ENCODE measurements around the gene ACAD11.

The ACAD11 gene

GRCh38 chr3:132598181-132598580 lies 61.4 kb downstream of the ACAD11 start:
- H3K4me3 Mint-ChIP-seq = no peak overlapping the region
- H3K9me3 Mint-ChIP-seq (ENCODE audit: low read depth) = no peaks in the 10 kb centered on the region
- peaks cover 23% of the 10 kb centered on the region for H3K36me3 Mint-ChIP-seq
- H3K27me3 Mint-ChIP-seq = no peaks in the 10 kb centered on the region
- H3K27ac Mint-ChIP-seq = no peak overlapping the region
- H3K4me1 Mint-ChIP-seq (ENCODE audit: low read depth) = no peaks in the 10 kb centered on the region

GRCh38 chr3:132597660-132598059 lies 61.9 kb downstream of the ACAD11 start:
- no peaks in the 10 kb centered on the region for H3K27me3 Mint-ChIP-seq
- H3K9me3 Mint-ChIP-seq (ENCODE audit: low read depth) = no peaks in the 10 kb centered on the region
- H3K36me3 Mint-ChIP-seq = peaks cover 22% of the 10 kb centered on the region
- H3K4me1 Mint-ChIP-seq (ENCODE audit: low read depth) = no peaks in the 10 kb centered on the region
- no peak overlapping the region for H3K27ac Mint-ChIP-seq
- H3K4me3 Mint-ChIP-seq = no peak overlapping the region

GRCh38 chr3:132596816-132597433 lies 62.7 kb downstream of the ACAD11 start, which contains the start of gene ACKR4:
ACKR4 (plus strand) TSS chr3:132597270; CDS start chr3:132600398, 3,128 bp downstream.
- Mint-ChIP-seq H3K9me3 (ENCODE audit: low read depth) (no peaks in the 10 kb centered on the region), H3K27ac (no peak within 1 kb of the TSS), H3K27me3 (no peaks in the 10 kb centered on the region), H3K4me1 (ENCODE audit: low read depth) (no peaks in the 10 kb centered on the region), H3K36me3 (peaks cover 20% of the 10 kb centered on the region), H3K4me3 (no peak within 1 kb of the TSS)

- no peaks in the 10 kb centered on the region for H3K27me3 Mint-ChIP-seq
- peaks cover 20% of the 10 kb centered on the region for H3K36me3 Mint-ChIP-seq
- H3K4me3 Mint-ChIP-seq = no peak overlapping the region
- no peaks in the 10 kb centered on the region for H3K4me1 Mint-ChIP-seq (ENCODE audit: low read depth)
- H3K9me3 Mint-ChIP-seq (ENCODE audit: low read depth) = no peaks in the 10 kb centered on the region
- no peak overlapping the region for H3K27ac Mint-ChIP-seq
These were observed 63.3 kb downstream of the ACAD11 start for GRCh38 chr3:132596326-132596725.

GRCh38 chr3:132595014-132595413 lies 64.6 kb downstream of the ACAD11 start:
- peaks cover 29% of the 10 kb centered on the region for H3K36me3 Mint-ChIP-seq
- H3K27ac Mint-ChIP-seq = no peak overlapping the region
- no peaks in the 10 kb centered on the region for H3K27me3 Mint-ChIP-seq
- H3K4me3 Mint-ChIP-seq = no peak overlapping the region
- H3K9me3 Mint-ChIP-seq (ENCODE audit: low read depth) = no peaks in the 10 kb centered on the region
- H3K4me1 Mint-ChIP-seq (ENCODE audit: low read depth) = no peaks in the 10 kb centered on the region

GRCh38 chr3:132594498-132594897 lies 65.1 kb downstream of the ACAD11 start:
- Mint-ChIP-seq H3K4me1 (ENCODE audit: low read depth) (no peaks in the 10 kb centered on the region), H3K9me3 (ENCODE audit: low read depth) (no peaks in the 10 kb centered on the region), H3K4me3 (no peak overlapping the region), H3K27me3 (no peaks in the 10 kb centered on the region), H3K27ac (no peak overlapping the region), H3K36me3 (peaks cover 30% of the 10 kb centered on the region)

- H3K27me3 Mint-ChIP-seq = no peaks in the 10 kb centered on the region
- H3K27ac Mint-ChIP-seq = no peak overlapping the region
- H3K4me3 Mint-ChIP-seq = no peak overlapping the region
- H3K4me1 Mint-ChIP-seq (ENCODE audit: low read depth) = no peaks in the 10 kb centered on the region
- H3K9me3 Mint-ChIP-seq (ENCODE audit: low read depth) = no peaks in the 10 kb centered on the region
- peaks cover 34% of the 10 kb centered on the region for H3K36me3 Mint-ChIP-seq
These were observed 65.7 kb downstream of the ACAD11 start for GRCh38 chr3:132593947-132594323.

- Mint-ChIP-seq H3K4me1 (ENCODE audit: low read depth) (no peaks in the 10 kb centered on the region), H3K9me3 (ENCODE audit: low read depth) (no peaks in the 10 kb centered on the region), H3K27me3 (no peaks in the 10 kb centered on the region), H3K27ac (no peak overlapping the region), H3K4me3 (no peak overlapping the region), H3K36me3 (peaks cover 30% of the 10 kb centered on the region)
These were observed 66.2 kb downstream of the ACAD11 start for GRCh38 chr3:132593241-132593946.

- Mint-ChIP-seq H3K27me3 (no peaks in the 10 kb centered on the region), H3K36me3 (peaks cover 33% of the 10 kb centered on the region), H3K9me3 (ENCODE audit: low read depth) (peaks cover 3% of the 10 kb centered on the region), H3K4me1 (ENCODE audit: low read depth) (no peaks in the 10 kb centered on the region), H3K27ac (no peak overlapping the region), H3K4me3 (no peak overlapping the region)
These were observed 67.4 kb downstream of the ACAD11 start for GRCh38 chr3:132592216-132592615.

- H3K36me3 Mint-ChIP-seq = peaks cover 24% of the 10 kb centered on the region
These were observed 72.2 kb downstream of the ACAD11 start for GRCh38 chr3:132587401-132587800.

GRCh38 chr3:132573797-132574211 lies 85.8 kb downstream of the ACAD11 start:
- Mint-ChIP-seq H3K4me3 (no peak overlapping the region), H3K4me1 (ENCODE audit: low read depth) (peaks cover 10% of the 10 kb centered on the region), H3K36me3 (peaks cover 30% of the 10 kb centered on the region), H3K27me3 (no peaks in the 10 kb centered on the region), H3K27ac (no peak overlapping the region), H3K9me3 (ENCODE audit: low read depth) (no peaks in the 10 kb centered on the region)

More at GRCh38 chr3:132587401-132587800, 72.2 kb downstream of the ACAD11 start:
- Mint-ChIP-seq H3K9me3 (ENCODE audit: low read depth) (peaks cover 5% of the 10 kb centered on the region), H3K27ac (no peak overlapping the region), H3K4me1 (ENCODE audit: low read depth) (no peaks in the 10 kb centered on the region), H3K27me3 (no peaks in the 10 kb centered on the region), H3K4me3 (no peak overlapping the region)

GRCh38 chr3:132570016-132570415 lies 89.6 kb downstream of the ACAD11 start:
- Mint-ChIP-seq H3K27me3 (no peaks in the 10 kb centered on the region), H3K9me3 (ENCODE audit: low read depth) (no peaks in the 10 kb centered on the region), H3K36me3 (peaks cover 24% of the 10 kb centered on the region), H3K27ac (no peak overlapping the region), H3K4me1 (ENCODE audit: low read depth) (peaks cover 15% of the 10 kb centered on the region), H3K4me3 (no peak overlapping the region)

- Mint-ChIP-seq H3K27ac (peak overlapping the region; percentile 13), H3K27me3 (no peaks in the 10 kb centered on the region), H3K4me3 (no peak overlapping the region), H3K36me3 (peaks cover 27% of the 10 kb centered on the region), H3K4me1 (ENCODE audit: low read depth) (peaks cover 15% of the 10 kb centered on the region), H3K9me3 (ENCODE audit: low read depth) (no peaks in the 10 kb centered on the region)
These were observed 90.0 kb downstream of the ACAD11 start for GRCh38 chr3:132569580-132569979.

GRCh38 chr3:132569153-132569552 lies 90.5 kb downstream of the ACAD11 start:
- no peak overlapping the region for H3K4me3 Mint-ChIP-seq
- H3K27ac Mint-ChIP-seq = peak overlapping the region; percentile 51
- no peaks in the 10 kb centered on the region for H3K9me3 Mint-ChIP-seq (ENCODE audit: low read depth)
- no peaks in the 10 kb centered on the region for H3K27me3 Mint-ChIP-seq
- peaks cover 15% of the 10 kb centered on the region for H3K4me1 Mint-ChIP-seq (ENCODE audit: low read depth)
- H3K36me3 Mint-ChIP-seq = peaks cover 32% of the 10 kb centered on the region

- Mint-ChIP-seq H3K27me3 (no peaks in the 10 kb centered on the region), H3K4me3 (no peak overlapping the region), H3K36me3 (peaks cover 34% of the 10 kb centered on the region), H3K9me3 (ENCODE audit: low read depth) (no peaks in the 10 kb centered on the region), H3K4me1 (ENCODE audit: low read depth) (peaks cover 15% of the 10 kb centered on the region), H3K27ac (no peak overlapping the region)
These were observed 91.2 kb downstream of the ACAD11 start for GRCh38 chr3:132568422-132568821.

GRCh38 chr3:132564070-132564465 lies 95.5 kb downstream of the ACAD11 start:
- Mint-ChIP-seq H3K27ac (no peak overlapping the region), H3K9me3 (ENCODE audit: low read depth) (no peaks in the 10 kb centered on the region), H3K27me3 (no peaks in the 10 kb centered on the region), H3K36me3 (peaks cover 30% of the 10 kb centered on the region), H3K4me3 (no peak overlapping the region), H3K4me1 (ENCODE audit: low read depth) (peaks cover 8% of the 10 kb centered on the region)

Data from activated naive CD8-positive, alpha-beta T cell (primary cell).